ENCODE measurements around the gene SLC29A4. TPM values are rescaled to one million over a fixed set of nuclear protein-coding genes. Genes with fewer than 3 reads are reported as not detected.

SLC29A4 gene
- total and polyA plus RNA-seq, 2 of the 13 experiments (the other 11 are each of a cell fraction or from before 2014, with no cell fraction given): 29.7 to 31.7 TPM

DNA sequence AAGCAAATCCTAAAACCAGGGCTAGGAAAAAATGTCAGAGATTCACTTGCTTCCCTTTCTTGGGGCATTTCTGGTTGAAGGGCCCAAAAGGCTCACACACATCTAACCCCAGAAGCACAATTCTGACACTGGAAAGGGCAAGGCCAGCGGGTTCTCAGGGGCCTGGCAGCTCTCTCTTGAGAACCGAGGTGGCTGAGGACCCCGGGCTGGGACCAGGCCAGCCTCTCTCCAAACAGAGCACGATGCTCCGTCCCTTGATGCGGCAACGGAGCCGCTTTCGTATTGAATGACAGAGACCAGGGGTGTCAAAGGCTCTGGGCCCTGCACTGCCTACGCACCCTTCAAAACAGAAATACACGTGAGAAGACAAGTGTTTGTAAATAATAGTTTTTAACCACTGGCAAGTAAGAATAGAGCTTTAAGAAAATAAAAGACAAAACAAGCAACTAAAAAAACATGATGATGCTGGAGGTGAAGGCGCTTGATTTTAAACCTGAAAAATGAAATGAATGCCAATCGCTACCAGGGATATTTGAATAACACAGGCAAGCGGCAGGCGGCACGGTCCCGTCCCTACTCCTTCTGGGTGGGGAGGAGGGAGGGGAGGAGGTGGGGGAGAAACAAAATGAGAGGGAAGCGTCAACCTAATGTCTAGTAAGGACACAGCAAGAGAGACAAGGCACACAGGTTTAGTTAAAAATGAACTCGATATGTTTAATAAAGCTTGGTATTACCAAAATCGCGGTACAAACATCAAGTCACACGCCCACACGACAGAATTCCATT is 68.0 kb downstream of the SLC29A4 start:
- ChIA-PET POLR2A (no interaction called here), CTCF (ENCODE audit: low intra/inter-chr PET ratio, low total read pairs) (no interaction called here)
- Histone ChIP-seq H3K4me3 (replicated peaks in 1 of 3; ENCODE audit: insufficient read depth in 1 of 3, low read depth in 2 of 3, low read length in 3 of 3) (no peak overlapping the region), H3K4me2 (ENCODE audit: low read depth, low read length) (no peak overlapping the region), H3K9me3 (ENCODE audit: low read length) (no peaks in the 10 kb centered on the region), H2AFZ (ENCODE audit: low read length) (no peak overlapping the region), H3K27ac (ENCODE audit: extremely low read length, insufficient read depth, low read length) (no peak overlapping the region), H3K27me3 (ENCODE audit: control insufficient read depth in 1 of 2, insufficient read depth in 2 of 2, low read length in 2 of 2) (no peaks in the 10 kb centered on the region), H3K36me3 (replicated peaks in 1 of 2; ENCODE audit: control insufficient read depth in 1 of 2, insufficient read depth in 2 of 2, low read length in 2 of 2) (peaks cover 43 to 57% of the 10 kb centered on the region in 2 experiments), H3K4me1 (ENCODE audit: insufficient read depth, low read length) (no peaks in the 10 kb centered on the region), H3K79me2 (ENCODE audit: insufficient read depth, low read length) (peaks cover 22% of the 10 kb centered on the region), H3K9ac (ENCODE audit: insufficient read depth, low read depth, low read length) (no peak overlapping the region), H4K20me1 (ENCODE audit: insufficient read depth, low read length) (peaks cover 43% of the 10 kb centered on the region; the same call in 1 of the 2 replicates)
- TF ChIP-seq ZNF207 (IDR thresholded peaks at IDR 0.05; ENCODE audit: borderline replicate concordance): no peak
- TF ChIP-seq REXO4 (CRISPR knock-in tag; IDR thresholded peaks at IDR 0.05; ENCODE audit: borderline replicate concordance): no peak
- TF ChIP-seq SETDB1 (CRISPR knock-in tag; IDR thresholded peaks at IDR 0.05; ENCODE audit: borderline replicate concordance): no peak
- no peak for TF ChIP-seq GLMP (CRISPR knock-in tag; IDR thresholded peaks at IDR 0.05; ENCODE audit: borderline replicate concordance)
- in situ Hi-C loops (cut with HindIII; ENCODE audit: extremely low pct_ligation_motif_present, low pct_unique_long_range_greater_than_20kb): no loop called here
- intact Hi-C loops (cut with micrococcal nuclease; ENCODE audit: unreplicated experiment): no loop called here
- WGBS (ENCODE audit: low lambda C conversion rate): 96% methylated on average over 23 of the region's 23 CpGs
- no TSS peak for BruUV-seq (replicated peaks)
- no peak for ATAC-seq
- no peak for FAIRE-seq
- no peak for DNase-seq (ENCODE audit: low spot score)

DNA sequence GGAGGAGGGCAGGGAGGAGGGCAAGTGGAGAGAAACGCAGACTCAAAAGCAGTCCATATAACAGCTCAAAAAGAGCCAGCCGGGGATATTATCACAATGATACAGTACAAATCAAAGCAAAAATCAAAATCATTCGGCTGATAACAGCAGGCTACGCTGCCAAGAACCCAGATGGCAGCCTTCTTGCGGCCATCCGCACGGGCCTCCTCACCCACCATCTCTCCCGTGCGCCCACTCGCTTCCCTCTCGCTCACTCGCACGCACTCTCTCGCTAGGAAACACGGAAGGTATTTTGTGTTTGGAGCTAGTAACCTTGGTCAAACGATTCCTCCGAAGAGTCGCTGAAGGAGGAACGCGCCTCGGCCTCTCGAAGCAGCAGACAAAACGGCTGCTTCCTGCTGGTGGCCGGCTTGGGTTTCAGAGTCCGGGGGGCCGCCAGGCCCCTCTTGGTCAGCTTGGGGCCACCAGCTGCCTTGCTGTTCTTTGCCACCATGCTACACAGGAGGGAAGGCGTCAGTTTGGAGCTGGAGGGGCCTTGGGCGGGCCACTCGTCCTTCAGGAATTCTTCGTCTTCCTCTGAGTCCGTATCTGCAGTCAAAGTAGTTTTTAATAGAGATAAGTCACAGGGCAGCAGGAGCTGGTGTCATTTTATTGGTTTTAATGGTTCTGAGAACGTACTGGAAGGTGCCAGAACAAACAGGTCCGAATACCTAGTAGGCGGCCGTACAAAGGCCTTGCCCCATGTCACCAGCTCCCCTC is 68.9 kb downstream of the SLC29A4 start:
- no peak overlapping the region for H3K4me3 ChIP-seq (replicated peaks in 1 of 3; ENCODE audit: insufficient read depth in 1 of 3, low read depth in 2 of 3, low read length in 3 of 3)
- ATAC-seq: no peak
- CTCF ChIA-PET (ENCODE audit: low intra/inter-chr PET ratio, low total read pairs): no interaction called here
- in situ Hi-C loops (cut with HindIII; ENCODE audit: extremely low pct_ligation_motif_present, low pct_unique_long_range_greater_than_20kb): no loop called here
- intact Hi-C loops (cut with micrococcal nuclease; ENCODE audit: unreplicated experiment): no loop called here
- WGBS (ENCODE audit: low lambda C conversion rate): 97% methylated on average over 32 of the region's 35 CpGs
- H3K9me3 ChIP-seq (ENCODE audit: low read length): no peaks in the 10 kb centered on the region
- BruUV-seq (replicated peaks): no TSS peak
- H3K27ac ChIP-seq (ENCODE audit: extremely low read length, insufficient read depth, low read length): no peak overlapping the region
- H3K27me3 ChIP-seq (ENCODE audit: control insufficient read depth in 1 of 2, insufficient read depth in 2 of 2, low read length in 2 of 2): no peaks in the 10 kb centered on the region
- H3K4me1 ChIP-seq (ENCODE audit: insufficient read depth, low read length): no peaks in the 10 kb centered on the region
- H3K79me2 ChIP-seq (ENCODE audit: insufficient read depth, low read length): peaks cover 26% of the 10 kb centered on the region
- peaks cover 46 to 65% of the 10 kb centered on the region in 2 experiments for H3K36me3 ChIP-seq (replicated peaks in 1 of 2; ENCODE audit: control insufficient read depth in 1 of 2, insufficient read depth in 2 of 2, low read length in 2 of 2)
- H2AFZ ChIP-seq (ENCODE audit: low read length): no peak overlapping the region
- H4K20me1 ChIP-seq (ENCODE audit: insufficient read depth, low read length): peaks cover 41% of the 10 kb centered on the region; the same call in 1 of the 2 replicates
- no peak overlapping the region for H3K9ac ChIP-seq (ENCODE audit: insufficient read depth, low read depth, low read length)
- H3K4me2 ChIP-seq (ENCODE audit: low read depth, low read length): no peak overlapping the region
- POLR2A ChIA-PET: no interaction called here
- no peak for DNase-seq (ENCODE audit: low spot score)
- FAIRE-seq: no peak
- TF ChIP-seq HOXD1 (CRISPR knock-in tag; IDR thresholded peaks at IDR 0.05) (no peak), ZNF616 (CRISPR knock-in tag; IDR thresholded peaks at IDR 0.05; ENCODE audit: low read depth) (no peak), ZNF563 (CRISPR knock-in tag; IDR thresholded peaks at IDR 0.05) (no peak), CBX2 (IDR thresholded peaks at IDR 0.05; ENCODE audit: low read depth, low read length) (no peak), CBX2 (CRISPR knock-in tag; IDR thresholded peaks at IDR 0.05; ENCODE audit: low read depth) (no peak), ZNF629 (CRISPR knock-in tag; conservative IDR thresholded peaks at IDR 0.05) (no peak), ISX (CRISPR knock-in tag; conservative IDR thresholded peaks at IDR 0.05) (no peak), DNMT3B (CRISPR knock-in tag; conservative IDR thresholded peaks at IDR 0.05) (no peak), BCL6 (CRISPR knock-in tag; IDR thresholded peaks at IDR 0.05) (no peak), FOXK1 (CRISPR knock-in tag; IDR thresholded peaks at IDR 0.05; ENCODE audit: borderline replicate concordance, low read depth) (no peak), TMF1 (CRISPR knock-in tag; IDR thresholded peaks at IDR 0.05; ENCODE audit: low read depth) (no peak), NR2C2 (CRISPR knock-in tag; IDR thresholded peaks at IDR 0.05; ENCODE audit: borderline replicate concordance) (no peak)
- TF ChIP-seq, protein P1, sequence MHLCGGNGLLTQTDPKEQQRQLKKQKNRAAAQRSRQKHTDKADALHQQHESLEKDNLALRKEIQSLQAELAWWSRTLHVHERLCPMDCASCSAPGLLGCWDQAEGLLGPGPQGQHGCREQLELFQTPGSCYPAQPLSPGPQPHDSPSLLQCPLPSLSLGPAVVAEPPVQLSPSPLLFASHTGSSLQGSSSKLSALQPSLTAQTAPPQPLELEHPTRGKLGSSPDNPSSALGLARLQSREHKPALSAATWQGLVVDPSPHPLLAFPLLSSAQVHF (CRISPR knock-in tag; IDR thresholded peaks at IDR 0.05): no peak
